GM12874 (cell line): ENCODE measurements around the gene NRF1.

Experiments used
- TF ChIP-seq, protein P1 (sequence below): IDR thresholded peaks from 2 replicates; pipeline ENCODE4 v1.5.1; 2011; ENCODE audit warnings: low read depth, mild to moderate bottlenecking, control low read depth, low read length, moderate library complexity; ENCODE audit not compliant: insufficient read depth

NRF1 gene

DNA sequence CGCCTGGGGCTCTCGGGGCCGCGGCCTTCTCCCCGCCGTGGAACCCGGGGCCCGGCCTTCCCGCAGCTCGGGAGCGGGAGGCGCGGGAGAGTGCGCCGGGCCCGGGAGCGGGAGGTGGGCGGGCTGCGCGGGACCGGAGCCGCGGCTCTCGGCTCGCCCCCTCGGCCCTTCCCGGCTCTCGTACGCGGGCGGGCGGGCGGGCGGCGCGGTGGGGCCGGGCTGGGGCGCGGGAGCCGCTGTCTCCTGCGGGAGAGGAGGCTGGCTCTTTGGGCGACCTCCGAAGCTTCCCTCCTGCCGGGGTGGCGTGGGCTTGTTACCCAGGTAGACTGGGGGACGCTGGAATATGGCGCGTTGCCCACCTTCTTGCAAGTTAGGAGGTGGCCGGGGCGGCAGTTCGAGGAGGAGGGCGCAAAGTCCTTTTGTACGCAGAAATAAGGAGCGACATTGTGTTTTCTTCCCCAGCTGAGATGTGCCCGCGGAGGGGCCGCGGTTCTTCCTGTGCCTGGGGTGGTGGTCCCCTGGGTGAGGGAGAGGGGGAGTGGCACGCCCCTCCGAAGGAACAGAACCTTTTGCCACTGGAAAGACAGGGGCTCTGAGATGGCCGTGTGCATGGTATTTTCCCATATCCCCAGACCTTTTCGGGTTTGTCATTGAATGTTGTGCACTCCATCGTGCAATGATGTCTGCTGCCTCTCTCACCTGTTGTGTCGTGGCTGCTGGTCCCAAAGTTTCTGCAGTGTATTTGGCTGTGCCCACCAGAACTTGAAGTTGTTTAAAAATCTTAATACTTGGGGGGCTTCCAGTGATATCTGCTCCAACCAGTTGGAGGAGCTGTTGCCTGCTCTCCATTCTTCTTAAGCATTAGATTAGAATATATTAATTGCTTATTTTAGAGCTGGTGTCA is 844 bp downstream of the NRF1 start:
- TF ChIP-seq, protein P1, sequence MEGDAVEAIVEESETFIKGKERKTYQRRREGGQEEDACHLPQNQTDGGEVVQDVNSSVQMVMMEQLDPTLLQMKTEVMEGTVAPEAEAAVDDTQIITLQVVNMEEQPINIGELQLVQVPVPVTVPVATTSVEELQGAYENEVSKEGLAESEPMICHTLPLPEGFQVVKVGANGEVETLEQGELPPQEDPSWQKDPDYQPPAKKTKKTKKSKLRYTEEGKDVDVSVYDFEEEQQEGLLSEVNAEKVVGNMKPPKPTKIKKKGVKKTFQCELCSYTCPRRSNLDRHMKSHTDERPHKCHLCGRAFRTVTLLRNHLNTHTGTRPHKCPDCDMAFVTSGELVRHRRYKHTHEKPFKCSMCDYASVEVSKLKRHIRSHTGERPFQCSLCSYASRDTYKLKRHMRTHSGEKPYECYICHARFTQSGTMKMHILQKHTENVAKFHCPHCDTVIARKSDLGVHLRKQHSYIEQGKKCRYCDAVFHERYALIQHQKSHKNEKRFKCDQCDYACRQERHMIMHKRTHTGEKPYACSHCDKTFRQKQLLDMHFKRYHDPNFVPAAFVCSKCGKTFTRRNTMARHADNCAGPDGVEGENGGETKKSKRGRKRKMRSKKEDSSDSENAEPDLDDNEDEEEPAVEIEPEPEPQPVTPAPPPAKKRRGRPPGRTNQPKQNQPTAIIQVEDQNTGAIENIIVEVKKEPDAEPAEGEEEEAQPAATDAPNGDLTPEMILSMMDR: peak; percentile 55

GRCh38 chr7:129613016-129613337 is 1.5 kb downstream of the NRF1 start:
- TF ChIP-seq, protein P1: no peak

GRCh38 chr7:129615018-129615417 is 3.5 kb downstream of the NRF1 start:
- TF ChIP-seq, protein P1: no peak

- TF ChIP-seq, protein P1: no peak
These were observed 5.0 kb downstream of the NRF1 start for GRCh38 chr7:129616530-129616929.

DNA sequence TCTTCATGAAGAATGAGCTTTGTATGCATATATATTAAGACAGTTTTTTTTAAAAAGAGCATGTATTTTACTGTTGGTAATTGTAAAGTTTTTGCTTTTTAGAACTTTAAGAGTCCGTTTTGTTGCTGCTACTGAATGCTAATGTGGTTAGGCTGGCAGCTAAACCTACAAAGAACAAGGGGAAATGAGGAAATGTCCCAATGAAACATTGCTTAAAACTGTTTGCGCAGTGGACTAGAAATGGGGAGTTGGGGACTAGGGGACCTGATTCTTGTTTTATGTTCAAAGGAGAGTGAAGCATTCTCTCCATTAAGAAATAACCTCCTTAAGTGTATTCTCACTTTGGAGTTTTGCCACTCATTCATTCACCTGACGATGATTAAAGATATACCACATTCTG is 5.7 kb downstream of the NRF1 start:
- TF ChIP-seq, protein P1: no peak

DNA sequence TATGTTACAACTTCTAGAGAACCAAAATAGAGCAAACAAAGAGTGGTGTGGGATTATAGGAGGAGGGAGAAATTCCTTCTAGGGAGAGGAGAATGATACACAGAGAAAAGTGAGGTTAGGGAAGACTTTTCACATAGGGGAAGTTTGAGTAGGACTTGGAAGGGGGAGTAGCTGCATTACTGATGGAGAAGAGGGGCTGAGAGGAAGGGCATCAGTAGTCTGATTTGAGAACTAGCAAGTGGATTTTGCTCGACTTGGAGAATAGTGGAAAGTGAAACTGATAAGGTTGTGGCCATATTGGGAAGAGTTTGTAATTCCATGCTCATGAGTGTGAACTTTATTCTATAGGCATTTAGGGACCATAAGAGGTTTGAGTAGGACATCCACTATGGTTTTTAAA is 6.1 kb downstream of the NRF1 start:
- TF ChIP-seq, protein P1: no peak

DNA sequence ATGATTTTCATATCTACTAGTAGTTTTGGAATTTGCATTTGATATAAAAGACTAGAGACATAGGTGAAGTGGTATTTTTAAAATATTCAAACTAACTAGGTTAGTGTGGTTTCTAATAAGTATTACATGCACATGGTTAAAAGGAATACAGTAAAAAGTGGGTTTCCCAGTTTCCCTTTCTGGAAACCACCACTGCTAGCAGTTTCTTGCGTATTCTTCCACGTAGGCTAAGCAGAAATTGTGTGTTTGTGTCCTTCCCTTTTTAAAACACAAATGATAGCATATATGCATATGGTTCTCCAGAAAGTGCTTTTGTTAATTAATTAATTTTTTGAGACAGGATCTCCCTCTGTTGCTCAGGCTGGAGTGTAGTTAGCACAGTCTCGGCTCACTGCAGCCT is 15.4 kb downstream of the NRF1 start:
- TF ChIP-seq, protein P1: no peak
